ENCODE results near the gene PPP2R5E.

DNA sequence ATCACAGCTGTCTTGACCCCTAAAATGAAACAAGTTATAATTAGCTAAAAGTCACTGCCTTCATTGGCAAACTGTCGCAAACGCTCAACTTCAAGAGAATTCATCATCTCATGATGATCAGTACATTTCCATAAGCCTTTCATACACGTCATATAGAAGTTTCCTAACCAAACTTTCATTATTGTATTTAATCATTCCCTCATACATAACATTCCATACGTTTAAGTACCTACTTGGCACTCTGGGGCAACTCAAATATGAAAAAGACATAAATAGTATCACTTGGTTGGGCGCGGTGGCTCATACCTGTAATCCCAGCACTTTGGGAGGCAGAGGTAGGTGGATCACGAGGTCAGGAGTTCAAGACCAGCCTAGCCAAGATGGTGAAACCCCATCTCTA lies 12.4 kb upstream of the PPP2R5E start:
- TF ChIP-seq, protein P1, sequence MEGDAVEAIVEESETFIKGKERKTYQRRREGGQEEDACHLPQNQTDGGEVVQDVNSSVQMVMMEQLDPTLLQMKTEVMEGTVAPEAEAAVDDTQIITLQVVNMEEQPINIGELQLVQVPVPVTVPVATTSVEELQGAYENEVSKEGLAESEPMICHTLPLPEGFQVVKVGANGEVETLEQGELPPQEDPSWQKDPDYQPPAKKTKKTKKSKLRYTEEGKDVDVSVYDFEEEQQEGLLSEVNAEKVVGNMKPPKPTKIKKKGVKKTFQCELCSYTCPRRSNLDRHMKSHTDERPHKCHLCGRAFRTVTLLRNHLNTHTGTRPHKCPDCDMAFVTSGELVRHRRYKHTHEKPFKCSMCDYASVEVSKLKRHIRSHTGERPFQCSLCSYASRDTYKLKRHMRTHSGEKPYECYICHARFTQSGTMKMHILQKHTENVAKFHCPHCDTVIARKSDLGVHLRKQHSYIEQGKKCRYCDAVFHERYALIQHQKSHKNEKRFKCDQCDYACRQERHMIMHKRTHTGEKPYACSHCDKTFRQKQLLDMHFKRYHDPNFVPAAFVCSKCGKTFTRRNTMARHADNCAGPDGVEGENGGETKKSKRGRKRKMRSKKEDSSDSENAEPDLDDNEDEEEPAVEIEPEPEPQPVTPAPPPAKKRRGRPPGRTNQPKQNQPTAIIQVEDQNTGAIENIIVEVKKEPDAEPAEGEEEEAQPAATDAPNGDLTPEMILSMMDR (IDR thresholded peaks at IDR 0.05; ENCODE audit: poor library complexity), result no peak
- TF ChIP-seq EZH2phosphoT487 (IDR thresholded peaks at IDR 0.05; ENCODE audit: low read depth, severe bottlenecking, unreplicated experiment), result no peak
